DMS 273 (cell line): ENCODE results near the gene PRELP.
"Not testable (repeated sequence)": the region's sequence is repeated elsewhere in the genome, so short reads cannot be mapped to it uniquely, and the experiment has no call there.

ENCODE experiments used
- DNase-seq: peaks from one replicate; lab custom pipeline; 2025; ENCODE audit not compliant: unreplicated experiment; lab: John Stamatoyannopoulos, UW

Gene PRELP

GRCh38 chr1:203504400-203505250 lies 29.0 kb downstream of the PRELP start:
- DNase-seq: peak; percentile 92

GRCh38 chr1:203505526-203506204 lies 30.1 kb downstream of the PRELP start:
- no peak for DNase-seq

GRCh38 chr1:203506858-203507626 lies 31.4 kb downstream of the PRELP start:
- DNase-seq: peak; percentile 56

- DNase-seq: no peak
Observed at GRCh38 chr1:203507759-203508158, 32.2 kb downstream of the PRELP start.

- no peak for DNase-seq
Observed at GRCh38 chr1:203508463-203509073, 33.0 kb downstream of the PRELP start.

- no peak for DNase-seq
Observed at GRCh38 chr1:203509135-203509534, 33.5 kb downstream of the PRELP start.

GRCh38 chr1:203511513-203511912 lies 35.9 kb downstream of the PRELP start:
- DNase-seq: no peak

- no peak for DNase-seq
Observed at GRCh38 chr1:203511930-203512329, 36.3 kb downstream of the PRELP start.

- no peak for DNase-seq
Observed at GRCh38 chr1:203512517-203512847, 36.9 kb downstream of the PRELP start.

- no peak for DNase-seq
Observed at GRCh38 chr1:203512848-203513584, 37.4 kb downstream of the PRELP start.

GRCh38 chr1:203513585-203514031 lies 38.0 kb downstream of the PRELP start:
- DNase-seq: no peak

- no peak for DNase-seq
Observed at GRCh38 chr1:203516184-203516583, 40.6 kb downstream of the PRELP start.

GRCh38 chr1:203516906-203517305 lies 41.3 kb downstream of the PRELP start:
- no peak for DNase-seq

- no peak for DNase-seq
Observed at GRCh38 chr1:203517426-203518110, 42.0 kb downstream of the PRELP start.

- DNase-seq: not testable (repeated sequence)
Observed at GRCh38 chr1:203518139-203518538, 42.5 kb downstream of the PRELP start.

GRCh38 chr1:203518541-203518940 lies 42.9 kb downstream of the PRELP start:
- no peak for DNase-seq

GRCh38 chr1:203519053-203519840 lies 43.6 kb downstream of the PRELP start:
- no peak for DNase-seq

GRCh38 chr1:203519896-203520295 lies 44.3 kb downstream of the PRELP start:
- DNase-seq: no peak

- no peak for DNase-seq
Observed at GRCh38 chr1:203520315-203520714, 44.7 kb downstream of the PRELP start.
